Measurements from ENCODE around the gene C11orf91. TPM values are rescaled to one million over a fixed set of nuclear protein-coding genes. Genes with fewer than 3 reads are reported as not detected.
"Not testable (repeated sequence)": the region's sequence is repeated elsewhere in the genome, so short reads cannot be mapped to it uniquely, and the experiment has no call there.

The C11orf91 gene
- total RNA-seq, 2 experiments from 2014 or later: 0.28 TPM; not detected in 1

- Mint-ChIP-seq H3K4me1 (no peaks in the 10 kb centered on the region), H3K27ac (no peak overlapping the region), H3K9me3 (peaks cover 8% of the 10 kb centered on the region), H3K36me3 (no peaks in the 10 kb centered on the region), H3K4me3 (no peak overlapping the region), H3K27me3 (peaks cover 14% of the 10 kb centered on the region)
- DNase-seq: no peak
Measured at GRCh38 chr11:33674035-33674814, 26.4 kb downstream of the C11orf91 start.

- Mint-ChIP-seq H3K27me3 (peaks cover 6% of the 10 kb centered on the region), H3K27ac (no peak overlapping the region), H3K4me1 (no peaks in the 10 kb centered on the region), H3K4me3 (no peak overlapping the region), H3K36me3 (no peaks in the 10 kb centered on the region), H3K9me3 (peaks cover 1% of the 10 kb centered on the region)
- DNase-seq: no peak
Measured at GRCh38 chr11:33672273-33672672, 28.4 kb downstream of the C11orf91 start.

- Mint-ChIP-seq H3K9me3 (no peaks in the 10 kb centered on the region), H3K27me3 (peaks cover 6% of the 10 kb centered on the region), H3K36me3 (no peaks in the 10 kb centered on the region), H3K4me1 (no peaks in the 10 kb centered on the region), H3K27ac (no peak overlapping the region), H3K4me3 (no peak overlapping the region)
- no peak for DNase-seq
Measured at GRCh38 chr11:33670250-33671011, 30.2 kb downstream of the C11orf91 start.

- H3K27ac Mint-ChIP-seq: no peak overlapping the region
- no peaks in the 10 kb centered on the region for H3K36me3 Mint-ChIP-seq
- H3K4me3 Mint-ChIP-seq: no peak overlapping the region
- H3K9me3 Mint-ChIP-seq: no peaks in the 10 kb centered on the region
- H3K27me3 Mint-ChIP-seq: peaks cover 6% of the 10 kb centered on the region
- H3K4me1 Mint-ChIP-seq: no peaks in the 10 kb centered on the region
- DNase-seq: no peak
Measured at GRCh38 chr11:33669598-33670249, 30.9 kb downstream of the C11orf91 start.

GRCh38 chr11:33668951-33669596 lies 31.6 kb downstream of the C11orf91 start:
- Mint-ChIP-seq H3K27me3 (peaks cover 6% of the 10 kb centered on the region), H3K36me3 (no peaks in the 10 kb centered on the region), H3K4me3 (no peak overlapping the region), H3K4me1 (no peaks in the 10 kb centered on the region), H3K9me3 (no peaks in the 10 kb centered on the region), H3K27ac (no peak overlapping the region)
- DNase-seq: no peak

- Mint-ChIP-seq H3K27me3 (peaks cover 6% of the 10 kb centered on the region), H3K27ac (no peak overlapping the region), H3K4me1 (no peaks in the 10 kb centered on the region), H3K9me3 (no peaks in the 10 kb centered on the region), H3K36me3 (no peaks in the 10 kb centered on the region), H3K4me3 (no peak overlapping the region)
- DNase-seq: no peak
Measured at GRCh38 chr11:33668468-33668825, 32.2 kb downstream of the C11orf91 start.

GRCh38 chr11:33667819-33668467 lies 32.7 kb downstream of the C11orf91 start:
- DNase-seq: no peak
- H3K27ac Mint-ChIP-seq: no peak overlapping the region
- H3K36me3 Mint-ChIP-seq: no peaks in the 10 kb centered on the region
- H3K4me3 Mint-ChIP-seq: no peak overlapping the region
- peaks cover 6% of the 10 kb centered on the region for H3K27me3 Mint-ChIP-seq
- no peaks in the 10 kb centered on the region for H3K4me1 Mint-ChIP-seq
- no peaks in the 10 kb centered on the region for H3K9me3 Mint-ChIP-seq

GRCh38 chr11:33665350-33666106 lies 35.1 kb downstream of the C11orf91 start:
- DNase-seq: no peak
- H3K4me1 Mint-ChIP-seq: no peaks in the 10 kb centered on the region
- H3K36me3 Mint-ChIP-seq: no peaks in the 10 kb centered on the region
- no peak overlapping the region for H3K27ac Mint-ChIP-seq
- H3K27me3 Mint-ChIP-seq: no peaks in the 10 kb centered on the region
- H3K9me3 Mint-ChIP-seq: no peaks in the 10 kb centered on the region
- H3K4me3 Mint-ChIP-seq: no peak overlapping the region

GRCh38 chr11:33664827-33665226 lies 35.8 kb downstream of the C11orf91 start:
- Mint-ChIP-seq H3K4me3 (no peak overlapping the region), H3K27ac (no peak overlapping the region)

GRCh38 chr11:33664166-33664565 lies 36.5 kb downstream of the C11orf91 start:
- no peaks in the 10 kb centered on the region for H3K9me3 Mint-ChIP-seq
- H3K27ac Mint-ChIP-seq: no peak overlapping the region
- no peaks in the 10 kb centered on the region for H3K4me1 Mint-ChIP-seq
- H3K36me3 Mint-ChIP-seq: no peaks in the 10 kb centered on the region
- no peak for DNase-seq
- H3K4me3 Mint-ChIP-seq: no peak overlapping the region
- H3K27me3 Mint-ChIP-seq: no peaks in the 10 kb centered on the region

More at GRCh38 chr11:33664827-33665226, 35.8 kb downstream of the C11orf91 start:
- no peaks in the 10 kb centered on the region for H3K36me3 Mint-ChIP-seq
- DNase-seq: no peak
- no peaks in the 10 kb centered on the region for H3K4me1 Mint-ChIP-seq
- H3K27me3 Mint-ChIP-seq: no peaks in the 10 kb centered on the region
- no peaks in the 10 kb centered on the region for H3K9me3 Mint-ChIP-seq

- no peak overlapping the region for H3K4me3 Mint-ChIP-seq
- no peak for DNase-seq
- no peaks in the 10 kb centered on the region for H3K36me3 Mint-ChIP-seq
- H3K27ac Mint-ChIP-seq: no peak overlapping the region
- H3K9me3 Mint-ChIP-seq: no peaks in the 10 kb centered on the region
- no peaks in the 10 kb centered on the region for H3K4me1 Mint-ChIP-seq
- H3K27me3 Mint-ChIP-seq: peaks cover under 1% of the 10 kb centered on the region
Measured at GRCh38 chr11:33663121-33663520, 37.5 kb downstream of the C11orf91 start.

GRCh38 chr11:33661526-33661925 lies 39.1 kb downstream of the C11orf91 start:
- not testable (repeated sequence) for H3K27ac Mint-ChIP-seq, H3K27me3 Mint-ChIP-seq, DNase-seq, H3K4me1 Mint-ChIP-seq, H3K36me3 Mint-ChIP-seq, H3K9me3 Mint-ChIP-seq, H3K4me3 Mint-ChIP-seq

GRCh38 chr11:33660962-33661361 lies 39.7 kb downstream of the C11orf91 start:
- DNase-seq: no peak
- Mint-ChIP-seq H3K27ac (no peak overlapping the region), H3K4me3 (no peak overlapping the region), H3K4me1 (no peaks in the 10 kb centered on the region), H3K36me3 (no peaks in the 10 kb centered on the region), H3K9me3 (no peaks in the 10 kb centered on the region), H3K27me3 (peaks cover 4% of the 10 kb centered on the region)

Measured in activated naive CD8-positive, alpha-beta T cell treated with anti-CD3 and anti-CD28 coated beads for 36 hours (primary cell).